K562 (cell line): Measurements from ENCODE around the gene ENHO. TPM values are rescaled to one million over a fixed set of nuclear protein-coding genes. Genes with fewer than 3 reads are reported as not detected.

Experiments used
- ATAC-seq: fragments of 200-7000 bp; cut with Tn5 transposase; 3 replicates; pipeline ENCODE4 v1.9.1; 2020; ENCODE audit warnings: moderate library complexity
- BruUV-seq: library from RNA; stranded (reverse); fragments of 400-500 nt; replicated peaks from 2 replicates; lab custom pipeline; 2021; lab: Mats Ljungman, UMichigan
- CTCF ChIA-PET: fragments of 300-600 bp; formaldehyde crosslinking; extraction: SDS; loops from one replicate; lab custom pipeline; 2021; ENCODE audit warnings: low intra/inter-chr PET ratio; lab: Yijun Ruan, JAX
- POLR2A ChIA-PET: fragments of 300-600, 350-650 bp; sonication (Branson Sonifier 250); formaldehyde crosslinking; extraction: SDS; loops from one replicate; lab custom pipeline; 2021; ENCODE audit warnings: antibody characterized with exemption, inconsistent platforms; lab: Yijun Ruan, JAX
- DNase-seq, 4 experiments: peaks; one replicate each; pipeline versions ENCODE4 v3.0.0 to v3.0.0-alpha.2; 2011 to 2018; ENCODE audit warnings: low spot score in 3 of 4, mixed read lengths in 3 of 4; ENCODE audit errors: extremely low read depth in 1 of 4
- FAIRE-seq: peaks from 2 replicates; lab custom pipeline; 2011; peaks lifted over from hg19 to GRCh38; lab: Jason Lieb, UNC
- H2AFZ ChIP-seq: 2 replicates; pipeline ENCODE4 v1.6.0; 2011; ENCODE audit warnings: low read depth, low read length, control low read depth, inconsistent platforms
- H3K27ac ChIP-seq: fragments of 200-600 bp; 3 replicates; pipeline ENCODE4 v1.8.0; 2011; ENCODE audit warnings: low read depth, mild to moderate bottlenecking, control low read depth, inconsistent platforms, low read length, moderate library complexity, mixed read lengths; ENCODE audit errors: extremely low read depth
- H3K27me3 ChIP-seq, 2 experiments: fragments of 300-600 bp in 1 of 2; 2 replicates in 1 of 2; 3 replicates in 1 of 2; pipeline versions ENCODE4 v1.6.0 to v1.8.0; 2011; ENCODE audit warnings: inconsistent platforms in 2 of 2, low read length in 2 of 2, mild to moderate bottlenecking in 1 of 2, mixed read lengths in 1 of 2, moderate library complexity in 1 of 2; ENCODE audit not compliant: control insufficient read depth in 2 of 2, insufficient read depth in 2 of 2
- H3K36me3 ChIP-seq: fragments of 300-600 bp; 3 replicates; pipeline ENCODE4 v1.8.0; 2011; ENCODE audit warnings: mild to moderate bottlenecking, low read length, inconsistent platforms; ENCODE audit not compliant: control insufficient read depth, insufficient read depth
- H3K4me1 ChIP-seq, 2 experiments: fragments of 200-600 bp in 1 of 2; replicated peaks in 1 of 2; 2 replicates in 1 of 2; 3 replicates in 1 of 2; pipeline versions ENCODE4 v1.5.1 to v1.8.0; 2011; ENCODE audit warnings: inconsistent platforms in 2 of 2, low read length in 2 of 2, mild to moderate bottlenecking in 1 of 2, mixed read lengths in 1 of 2, moderate library complexity in 1 of 2; ENCODE audit not compliant: control insufficient read depth in 2 of 2, insufficient read depth in 2 of 2
- H3K4me2 ChIP-seq: 2 replicates; pipeline ENCODE4 v1.6.1; 2011; ENCODE audit warnings: low read length, control low read depth, inconsistent platforms, mixed read lengths; ENCODE audit not compliant: insufficient read depth
- H3K4me3 ChIP-seq: fragments of 200-600 bp; sonication (generic), shearing (Covaris generic); 2 replicates; pipeline ENCODE4 v1.5.1; 2016; ENCODE audit warnings: control low read depth, inconsistent platforms
- H3K79me2 ChIP-seq: fragments of 200-600 bp; 3 replicates; pipeline ENCODE4 v1.8.0; 2011; ENCODE audit warnings: low read length, inconsistent platforms; ENCODE audit not compliant: control insufficient read depth, insufficient read depth
- H3K9ac ChIP-seq, 2 experiments: 2 replicates each; pipeline versions ENCODE4 v1.6.0 to v1.6.1; 2011; ENCODE audit warnings: low read depth in 2 of 2, low read length in 2 of 2, control low read depth in 1 of 2, inconsistent platforms in 1 of 2, mild to moderate bottlenecking in 1 of 2, mixed read lengths in 1 of 2; ENCODE audit not compliant: insufficient read depth in 1 of 2
- H3K9me1 ChIP-seq: one replicate; pipeline ENCODE4 v1.6.0; 2011; ENCODE audit warnings: inconsistent platforms, mild to moderate bottlenecking, low read length, moderate library complexity; ENCODE audit not compliant: control insufficient read depth, insufficient read depth
- H3K9me3 ChIP-seq: replicated peaks from 2 replicates; pipeline ENCODE4 v1.5.1; 2011; ENCODE audit warnings: low read depth, low read length, inconsistent platforms; ENCODE audit not compliant: control insufficient read depth, insufficient read depth
- H4K20me1 ChIP-seq: replicated peaks from 2 replicates; pipeline ENCODE4 v1.6.1; 2011; ENCODE audit warnings: low read length, inconsistent platforms, mixed read lengths; ENCODE audit not compliant: control insufficient read depth, insufficient read depth
- E2F1 ChIP-seq: sonication (generic); formaldehyde crosslinking; IDR thresholded peaks from 2 replicates; pipeline ENCODE4 v1.8.1; 2023; ENCODE audit warnings: mild to moderate bottlenecking, missing genetic modification reagents, moderate library complexity
- ELK3 ChIP-seq: fragments of 450-650 bp; formaldehyde crosslinking; IDR thresholded peaks from 2 replicates; pipeline ENCODE4 v1.4.0; 2020; ENCODE audit warnings: mild to moderate bottlenecking
- GTF2E2 ChIP-seq: fragments of 200-800 bp; sonication (Bioruptor generic); IDR thresholded peaks from 2 replicates; pipeline ENCODE4 v1.6.1; 2016; ENCODE audit warnings: missing genetic modification characterization, missing compliant biosample characterization
- HMBOX1 ChIP-seq: sonication (generic); IDR thresholded peaks from 2 replicates; pipeline ENCODE4 v1.6.1; 2016
- NFRKB ChIP-seq: fragments of 450-650 bp; IDR thresholded peaks from 2 replicates; pipeline ENCODE4 v1.6.1; 2016; ENCODE audit warnings: low read depth
- PTRF ChIP-seq: fragments of 450-650 bp; IDR thresholded peaks from 2 replicates; pipeline ENCODE4 v1.6.1; 2016; ENCODE audit warnings: mild to moderate bottlenecking, missing genetic modification characterization, missing compliant biosample characterization
- RBM34 ChIP-seq: fragments of 200-400 bp; formaldehyde crosslinking; IDR thresholded peaks from 2 replicates; pipeline ENCODE4 v1.6.1; 2018; ENCODE audit warnings: low read length, borderline replicate concordance; ENCODE audit not compliant: insufficient read depth
- RERE ChIP-seq: sonication (generic); formaldehyde crosslinking; IDR thresholded peaks from 2 replicates; pipeline ENCODE4 v1.8.0; 2023; ENCODE audit warnings: missing genetic modification reagents, mild to moderate bottlenecking, borderline replicate concordance
- TAL1 ChIP-seq: fragments of 450-650 bp; IDR thresholded peaks from 2 replicates; pipeline ENCODE4 v1.6.1; 2016; ENCODE audit warnings: mild to moderate bottlenecking
- U2AF2 ChIP-seq: fragments of 200-400 bp; formaldehyde crosslinking; optimal IDR thresholded peaks from 2 replicates; pipeline ENCODE3; 2017; ENCODE audit warnings: low read depth, mild to moderate bottlenecking, low read length
- WGBS: fragments of 100-300 bp; shearing (Covaris generic); methylation state at CpG from one replicate; pipeline ENCODE4 v1.1.6; 2016; ENCODE audit warnings: low coverage, mixed read lengths; ENCODE audit not compliant: insufficient coverage; ENCODE audit errors: missing lambda C conversion rate; 5-methylcytosine and 5-hydroxymethylcytosine counted together
- in situ Hi-C: fragments of 300-500 bp; cut with MboI; formaldehyde crosslinking; loops from 4 replicates; pipeline ENCODE4 v1.15.0; 2018; ENCODE audit warnings: inconsistent platforms, mixed read lengths
- intact Hi-C: fragments of 100-400 bp; cut with micrococcal nuclease; formaldehyde crosslinking; loops from 2 replicates; pipeline ENCODE4 v1.14.2; 2022
- polyA plus RNA-seq, 8 experiments: library from polyadenylated mRNA; depleted of rRNA in 4 of 8; stranded (reverse) in 5 of 8; unstranded in 3 of 8; fragments of >200 nt; fragmentation: Nextera tagmentation in 2 of 8; fragmentation: Illumina TruSeq in 1 of 8; extraction: Ambion mirVana in 2 of 8; extraction: Trizol in 1 of 8; gene quantifications; 2 replicates each; pipeline versions ENCODE4 v1.2.1 to v1.2.3, GENCODE V29; 2011 to 2014; ENCODE audit warnings: inconsistent platforms in 1 of 8, missing spikeins in 1 of 8
- total RNA-seq, 7 experiments: library from RNA; depleted of rRNA in 6 of 7; stranded (reverse); fragments of >200 nt in 6 of 7; fragmentation: Illumina TruSeq in 2 of 7; extraction: Trizol in 2 of 7; gene quantifications; 2 replicates each; pipeline versions ENCODE4 v1.2.1 to v1.2.3, GENCODE V29; 2011 to 2021; ENCODE audit warnings: low replicate concordance in 1 of 7

The ENHO gene
- total and polyA plus RNA-seq, 9 of the 15 experiments (the other 6 are each of a cell fraction or from before 2014, with no cell fraction given): 0.24 TPM; not detected in 8

- TF ChIP-seq E2F1: no peak
- TF ChIP-seq ELK3 (CRISPR knock-in tag): no peak
- TF ChIP-seq GTF2E2: no peak
- no peak for TF ChIP-seq PTRF (tag)
- TF ChIP-seq RBM34: no peak
- no peak for TF ChIP-seq U2AF2
- no peak for TF ChIP-seq HMBOX1
These were observed 24.2 kb downstream of the ENHO start (continued) for GRCh38 chr9:34498553-34498952.

GRCh38 chr9:34496149-34496712 is 26.6 kb downstream of the ENHO start:
- TF ChIP-seq TAL1: no peak
- no peak for TF ChIP-seq NFRKB
- no peak for TF ChIP-seq RERE (CRISPR knock-in tag)
- TF ChIP-seq, all 486 proteins: peak for 0
- BruUV-seq: no TSS peak
- Histone ChIP-seq H3K79me2 (no peaks in the 10 kb centered on the region), H4K20me1 (peaks cover 4% of the 10 kb centered on the region; the same call in 1 of the 2 replicates), H3K9me1 (no peaks in the 10 kb centered on the region), H3K27ac (no peak overlapping the region), H3K4me2 (no peak overlapping the region), H3K4me3 (no peak overlapping the region), H3K4me1 (no peaks in the 10 kb centered on the region), H3K27me3 (no peaks in the 10 kb centered on the region), H2AFZ (no peak overlapping the region), H3K9ac (no peak overlapping the region), H3K36me3 (no peaks in the 10 kb centered on the region), H3K9me3 (no peaks in the 10 kb centered on the region)
- ChIA-PET POLR2A (interaction anchor here (0.6 to 0.8 kb wide), 2 partner anchors 60 to 63 kb away, joined by 3 read pairs; no protein-coding TSS in a partner anchor), CTCF (no interaction called here)
- DNase-seq: no peak
- WGBS: 0% methylated on average over 5 of the region's 6 CpGs
- no peak for FAIRE-seq
- in situ Hi-C loops (loop anchor here (5.0 to 10.0 kb wide), 2 partner anchors 49 to 71 kb away; no protein-coding TSS in a partner anchor), intact Hi-C loops (no loop called here)
- ATAC-seq: no peak
